ENCODE data around the gene KCTD20. TPM values are rescaled to one million over a fixed set of nuclear protein-coding genes. Genes with fewer than 3 reads are reported as not detected.

Gene KCTD20
- total RNA-seq, 1 experiment from 2014 or later: 23.7 TPM

GRCh38 chr6:36442671-36443470, at the start of gene KCTD20, which contains the start of gene PXT1 (continued):
- TF ChIP-seq CTCF (IDR thresholded peaks at IDR 0.05 in 2 of 3, conservative IDR thresholded peaks at IDR 0.05 in 1 of 3; ENCODE audit: borderline replicate concordance in 1 of 3, insufficient read depth in 1 of 3, low read depth in 2 of 3, low read length in 2 of 3) (no peak), FOSL1 (IDR thresholded peaks at IDR 0.05; ENCODE audit: low read depth) (peak; percentile 84)

- peaks cover 0 to 4% of the 10 kb centered on the region in 2 experiments; a peak in 1 of 4 replicates for H3K9me3 ChIP-seq (ENCODE audit: control insufficient read depth in 1 of 2, insufficient read depth in 1 of 2, low read depth in 1 of 2, low read length in 2 of 2)
- DNase-seq (ENCODE audit: low read depth, low spot score): no peak
- RAD21 ChIA-PET (ENCODE audit: low non-redundant PET in 1 of 2, low total read pairs in 2 of 2, uncharacterized antibody in 2 of 2, unreplicated experiment in 2 of 2): no interaction called here
- H3K36me3 ChIP-seq (ENCODE audit: control insufficient read depth in 1 of 2, insufficient read depth in 2 of 2, low read length in 2 of 2): no peaks in the 10 kb centered on the region
- no peak overlapping the region for H3K9ac ChIP-seq (ENCODE audit: low read length)
- BruUV-seq (replicated peaks): no TSS peak
- POLR2A ChIA-PET: no interaction called here
- H3K9me2 ChIP-seq (ENCODE audit: insufficient read depth): no peaks in the 10 kb centered on the region
- H3K27ac ChIP-seq (ENCODE audit: low read depth, low read length): no peak overlapping the region
- ATAC-seq: no peak
- H3K79me2 ChIP-seq (ENCODE audit: insufficient read depth, low read length): no peaks in the 10 kb centered on the region
- no peak overlapping the region for H3K4me3 ChIP-seq (replicated peaks in 1 of 2; ENCODE audit: low read depth in 1 of 2, low read length in 2 of 2)
- H2AFZ ChIP-seq (ENCODE audit: low read depth, low read length, poor library complexity, severe bottlenecking): no peak overlapping the region
- intact Hi-C loops (cut with micrococcal nuclease): no loop called here
- CTCF ChIA-PET: no interaction called here
- H3K27me3 ChIP-seq (ENCODE audit: insufficient read depth, low read length): no peaks in the 10 kb centered on the region
- no peak overlapping the region for H3K4me2 ChIP-seq (ENCODE audit: low read length)
- H3K4me1 ChIP-seq (ENCODE audit: control insufficient read depth in 1 of 2, insufficient read depth in 2 of 2, low read length in 2 of 2): no peaks in the 10 kb centered on the region
- no peaks in the 10 kb centered on the region for H4K20me1 ChIP-seq (ENCODE audit: insufficient read depth)
- TF ChIP-seq ZFX (IDR thresholded peaks at IDR 0.05): no peak
- no peak for TF ChIP-seq EGR1 (IDR thresholded peaks at IDR 0.05; ENCODE audit: low read depth)
- TF ChIP-seq, protein P1, sequence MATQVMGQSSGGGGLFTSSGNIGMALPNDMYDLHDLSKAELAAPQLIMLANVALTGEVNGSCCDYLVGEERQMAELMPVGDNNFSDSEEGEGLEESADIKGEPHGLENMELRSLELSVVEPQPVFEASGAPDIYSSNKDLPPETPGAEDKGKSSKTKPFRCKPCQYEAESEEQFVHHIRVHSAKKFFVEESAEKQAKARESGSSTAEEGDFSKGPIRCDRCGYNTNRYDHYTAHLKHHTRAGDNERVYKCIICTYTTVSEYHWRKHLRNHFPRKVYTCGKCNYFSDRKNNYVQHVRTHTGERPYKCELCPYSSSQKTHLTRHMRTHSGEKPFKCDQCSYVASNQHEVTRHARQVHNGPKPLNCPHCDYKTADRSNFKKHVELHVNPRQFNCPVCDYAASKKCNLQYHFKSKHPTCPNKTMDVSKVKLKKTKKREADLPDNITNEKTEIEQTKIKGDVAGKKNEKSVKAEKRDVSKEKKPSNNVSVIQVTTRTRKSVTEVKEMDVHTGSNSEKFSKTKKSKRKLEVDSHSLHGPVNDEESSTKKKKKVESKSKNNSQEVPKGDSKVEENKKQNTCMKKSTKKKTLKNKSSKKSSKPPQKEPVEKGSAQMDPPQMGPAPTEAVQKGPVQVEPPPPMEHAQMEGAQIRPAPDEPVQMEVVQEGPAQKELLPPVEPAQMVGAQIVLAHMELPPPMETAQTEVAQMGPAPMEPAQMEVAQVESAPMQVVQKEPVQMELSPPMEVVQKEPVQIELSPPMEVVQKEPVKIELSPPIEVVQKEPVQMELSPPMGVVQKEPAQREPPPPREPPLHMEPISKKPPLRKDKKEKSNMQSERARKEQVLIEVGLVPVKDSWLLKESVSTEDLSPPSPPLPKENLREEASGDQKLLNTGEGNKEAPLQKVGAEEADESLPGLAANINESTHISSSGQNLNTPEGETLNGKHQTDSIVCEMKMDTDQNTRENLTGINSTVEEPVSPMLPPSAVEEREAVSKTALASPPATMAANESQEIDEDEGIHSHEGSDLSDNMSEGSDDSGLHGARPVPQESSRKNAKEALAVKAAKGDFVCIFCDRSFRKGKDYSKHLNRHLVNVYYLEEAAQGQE (IDR thresholded peaks at IDR 0.05; ENCODE audit: low read depth): no peak
- TF ChIP-seq CBX3 (IDR thresholded peaks at IDR 0.05; ENCODE audit: low read depth): no peak
- no peak for TF ChIP-seq ELF1 (IDR thresholded peaks at IDR 0.05; ENCODE audit: borderline replicate concordance, low read depth)
- TF ChIP-seq ATF3 (IDR thresholded peaks at IDR 0.05): no peak
- no peak for TF ChIP-seq CTCF (IDR thresholded peaks at IDR 0.05 in 2 of 3, conservative IDR thresholded peaks at IDR 0.05 in 1 of 3; ENCODE audit: borderline replicate concordance in 1 of 3, insufficient read depth in 1 of 3, low read depth in 2 of 3, low read length in 2 of 3)
- TF ChIP-seq POLR2AphosphoS5 (IDR thresholded peaks at IDR 0.05; ENCODE audit: low read depth, low read length): no peak
- TF ChIP-seq, protein P2, sequence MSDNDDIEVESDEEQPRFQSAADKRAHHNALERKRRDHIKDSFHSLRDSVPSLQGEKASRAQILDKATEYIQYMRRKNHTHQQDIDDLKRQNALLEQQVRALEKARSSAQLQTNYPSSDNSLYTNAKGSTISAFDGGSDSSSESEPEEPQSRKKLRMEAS (IDR thresholded peaks at IDR 0.05): no peak
These were observed 42.8 kb upstream of the KCTD20 start for GRCh38 chr6:36399970-36400369.

All from HCT116 (cell line).